Omental fat pad (tissue), 4 donors: Measurements from ENCODE around the gene DAPK1. TPM values are rescaled to one million over a fixed set of nuclear protein-coding genes. Genes with fewer than 3 reads are reported as not detected.

ENCODE experiments used
- ATAC-seq: fragments of 150-250 bp; one replicate; pipeline ENCODE4 v1.9.1; 2016; ENCODE audit warnings: mild to moderate bottlenecking, moderate library complexity; ENCODE audit not compliant: low FRiP score
- DNase-seq: peaks from one replicate; pipeline ENCODE4 v3.0.0-alpha.2; 2019; ENCODE audit warnings: low spot score
- total RNA-seq, 4 donors: library from RNA; depleted of rRNA; stranded (reverse); fragments of >200 nt; gene quantifications; one replicate each; pipeline ENCODE4 v1.1.0, GENCODE V29; 2016
- TF ChIP-seq, protein P1 (sequence below), 3 donors: fragments of 450-650 bp; IDR thresholded peaks; one replicate each; pipeline ENCODE4 v1.5.1; 2016 to 2017; ENCODE audit warnings: antibody characterized with exemption in 3 of 3, mild to moderate bottlenecking in 3 of 3, moderate library complexity in 2 of 3

The DAPK1 gene
- total RNA-seq, 4 donors from 2014 or later = 56.1 to 214 (median 88.1) TPM

- ATAC-seq (no peak), DNase-seq (no peak)
- TF ChIP-seq, protein P1, sequence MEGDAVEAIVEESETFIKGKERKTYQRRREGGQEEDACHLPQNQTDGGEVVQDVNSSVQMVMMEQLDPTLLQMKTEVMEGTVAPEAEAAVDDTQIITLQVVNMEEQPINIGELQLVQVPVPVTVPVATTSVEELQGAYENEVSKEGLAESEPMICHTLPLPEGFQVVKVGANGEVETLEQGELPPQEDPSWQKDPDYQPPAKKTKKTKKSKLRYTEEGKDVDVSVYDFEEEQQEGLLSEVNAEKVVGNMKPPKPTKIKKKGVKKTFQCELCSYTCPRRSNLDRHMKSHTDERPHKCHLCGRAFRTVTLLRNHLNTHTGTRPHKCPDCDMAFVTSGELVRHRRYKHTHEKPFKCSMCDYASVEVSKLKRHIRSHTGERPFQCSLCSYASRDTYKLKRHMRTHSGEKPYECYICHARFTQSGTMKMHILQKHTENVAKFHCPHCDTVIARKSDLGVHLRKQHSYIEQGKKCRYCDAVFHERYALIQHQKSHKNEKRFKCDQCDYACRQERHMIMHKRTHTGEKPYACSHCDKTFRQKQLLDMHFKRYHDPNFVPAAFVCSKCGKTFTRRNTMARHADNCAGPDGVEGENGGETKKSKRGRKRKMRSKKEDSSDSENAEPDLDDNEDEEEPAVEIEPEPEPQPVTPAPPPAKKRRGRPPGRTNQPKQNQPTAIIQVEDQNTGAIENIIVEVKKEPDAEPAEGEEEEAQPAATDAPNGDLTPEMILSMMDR (IDR thresholded peaks at IDR 0.05) = no peak
Measured at GRCh38 chr9:87694236-87694755, 196.6 kb downstream of the DAPK1 start.

- TF ChIP-seq, protein P1 (IDR thresholded peaks at IDR 0.05) = no peak
- ATAC-seq = no peak
- DNase-seq = no peak
Measured at GRCh38 chr9:87695523-87695922, 197.9 kb downstream of the DAPK1 start.

DNA sequence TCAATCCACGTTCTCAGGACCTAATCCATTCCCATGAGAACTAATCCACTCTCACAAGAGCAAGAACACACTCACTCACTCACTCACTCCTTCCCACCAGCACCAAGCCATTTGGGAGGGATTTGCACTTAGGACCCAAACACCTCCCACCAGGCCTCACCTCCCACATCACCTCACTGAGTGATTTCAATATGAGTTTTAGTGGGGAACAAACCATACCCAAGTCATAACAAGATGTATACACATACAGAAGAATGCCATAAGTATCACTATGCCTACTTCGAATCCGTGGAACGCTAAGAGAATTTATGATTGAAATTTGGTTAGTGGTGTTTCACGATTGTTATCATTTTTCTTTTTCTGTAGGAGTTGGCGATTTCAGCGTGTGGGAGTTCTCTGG is 199.0 kb downstream of the DAPK1 start:
- TF ChIP-seq, protein P1 (IDR thresholded peaks at IDR 0.05) = no peak

GRCh38 chr9:87698069-87698809 is 200.6 kb downstream of the DAPK1 start:
- TF ChIP-seq, protein P1 (IDR thresholded peaks at IDR 0.05) = no peak
- no peak for DNase-seq
- ATAC-seq = no peak

More for the DNA sequence above, 199.0 kb downstream of the DAPK1 start:
- no peak for ATAC-seq
- DNase-seq = no peak

DNA sequence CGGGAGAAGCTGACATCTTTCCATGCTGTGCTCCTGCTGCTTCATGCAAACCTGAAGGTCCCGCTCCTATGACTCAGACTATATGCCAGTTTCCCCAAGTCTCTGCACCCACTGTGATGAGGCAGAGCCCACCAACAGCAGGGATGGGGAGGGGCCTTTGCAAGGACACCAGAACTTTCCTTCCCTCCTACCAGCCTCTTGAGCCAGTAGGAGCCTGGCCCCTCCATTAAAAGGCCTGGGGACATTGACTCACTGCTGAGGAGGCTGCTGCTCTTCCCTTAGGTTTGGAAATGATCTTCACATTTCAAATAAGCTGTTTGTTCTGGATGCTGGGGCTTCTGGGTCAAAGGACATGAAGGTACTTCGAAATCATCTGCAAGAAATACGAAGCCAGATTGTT is 202.2 kb downstream of the DAPK1 start:
- ATAC-seq = no peak
- no peak for DNase-seq
- TF ChIP-seq, protein P1 (IDR thresholded peaks at IDR 0.05) = no peak

DNA sequence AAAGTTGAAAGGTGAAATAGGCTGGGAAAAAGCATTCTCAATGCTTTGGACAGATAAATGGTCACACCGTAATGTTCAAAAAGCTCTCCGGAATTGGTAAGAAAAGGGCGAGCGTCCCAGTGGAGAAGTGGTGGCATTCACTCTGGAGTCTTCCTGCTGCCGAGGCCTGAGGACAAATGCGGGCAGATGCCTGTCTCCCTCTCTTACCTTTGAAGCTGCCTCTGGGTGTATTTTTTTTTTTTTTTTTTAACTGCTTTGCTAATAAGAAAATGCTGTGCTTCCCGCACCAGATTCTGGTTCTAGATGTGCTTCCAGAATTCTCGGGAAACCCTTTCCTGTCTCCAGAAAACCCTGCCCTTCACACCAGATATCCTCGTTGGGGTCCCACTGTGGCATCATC is 203.8 kb downstream of the DAPK1 start:
- TF ChIP-seq, protein P1 (IDR thresholded peaks at IDR 0.05) = no peak
- DNase-seq (no peak), ATAC-seq (no peak)

- DNase-seq (no peak), ATAC-seq (no peak)
- TF ChIP-seq, protein P1 (IDR thresholded peaks at IDR 0.05) = no peak
Measured at GRCh38 chr9:87701931-87702421, 204.3 kb downstream of the DAPK1 start.
